Stimulated activated CD4-positive, alpha-beta T cell treated with anti-CD3 and anti-CD28 coated beads, Interleukin-2, amount 100 ng/mL, for 24 hours (primary cell): ENCODE results near the gene OR10AG1.

ENCODE experiments used
- DNase-seq, 2 donors: peaks; one replicate each; pipeline ENCODE4 v3.0.0-alpha.2; 2020

Gene OR10AG1

GRCh38 chr11:55969845-55970244, at the start of gene OR10AG1:
OR10AG1 (minus strand) TSS chr11:55969945; CDS start chr11:55969907, 38 bp downstream.
- no peak for DNase-seq

GRCh38 chr11:56013805-56014204, 44.1 kb upstream of the OR10AG1 start:
- DNase-seq: no peak

GRCh38 chr11:56010716-56011115, 41.0 kb upstream of the OR10AG1 start:
- no peak for DNase-seq

GRCh38 chr11:55994525-55994924, 24.8 kb upstream of the OR10AG1 start, which contains the start of gene OR5F1:
OR5F1 (minus strand) TSS chr11:55994625; CDS start chr11:55994625, 0 bp downstream.
- DNase-seq: no peak

- DNase-seq: no peak
Measured at GRCh38 chr11:55970935-55971334, 1.2 kb upstream of the OR10AG1 start.

- DNase-seq: no peak
Measured at GRCh38 chr11:55967914-55968313, 1.8 kb downstream of the OR10AG1 start.

GRCh38 chr11:55966391-55966790, 3.4 kb downstream of the OR10AG1 start:
- no peak for DNase-seq

- no peak for DNase-seq
Measured at GRCh38 chr11:55956521-55956920, 13.2 kb downstream of the OR10AG1 start.

GRCh38 chr11:55949330-55949729, 20.4 kb downstream of the OR10AG1 start:
- DNase-seq: no peak

- DNase-seq: no peak
Measured at GRCh38 chr11:55942785-55943392, 26.9 kb downstream of the OR10AG1 start.

- no peak for DNase-seq
Measured at GRCh38 chr11:55936300-55936699, 33.4 kb downstream of the OR10AG1 start, which contains the start of gene OR5I1. OR5I1 (minus strand) TSS chr11:55936400; CDS start chr11:55936400, 0 bp downstream.

GRCh38 chr11:55920537-55920936, 49.2 kb downstream of the OR10AG1 start:
- DNase-seq: no peak
